ENCODE data around the gene SART3. TPM values are rescaled to one million over a fixed set of nuclear protein-coding genes. Genes with fewer than 3 reads are reported as not detected.
A peak's percentile ranks its signal among the peaks of the same experiment; 100 is the strongest.
"Not testable (repeated sequence)": the region's sequence is repeated elsewhere in the genome, so short reads cannot be mapped to it uniquely, and the experiment has no call there.

SART3 gene
- total RNA-seq, 2 donors from 2014 or later: 105 to 127 TPM

DNA sequence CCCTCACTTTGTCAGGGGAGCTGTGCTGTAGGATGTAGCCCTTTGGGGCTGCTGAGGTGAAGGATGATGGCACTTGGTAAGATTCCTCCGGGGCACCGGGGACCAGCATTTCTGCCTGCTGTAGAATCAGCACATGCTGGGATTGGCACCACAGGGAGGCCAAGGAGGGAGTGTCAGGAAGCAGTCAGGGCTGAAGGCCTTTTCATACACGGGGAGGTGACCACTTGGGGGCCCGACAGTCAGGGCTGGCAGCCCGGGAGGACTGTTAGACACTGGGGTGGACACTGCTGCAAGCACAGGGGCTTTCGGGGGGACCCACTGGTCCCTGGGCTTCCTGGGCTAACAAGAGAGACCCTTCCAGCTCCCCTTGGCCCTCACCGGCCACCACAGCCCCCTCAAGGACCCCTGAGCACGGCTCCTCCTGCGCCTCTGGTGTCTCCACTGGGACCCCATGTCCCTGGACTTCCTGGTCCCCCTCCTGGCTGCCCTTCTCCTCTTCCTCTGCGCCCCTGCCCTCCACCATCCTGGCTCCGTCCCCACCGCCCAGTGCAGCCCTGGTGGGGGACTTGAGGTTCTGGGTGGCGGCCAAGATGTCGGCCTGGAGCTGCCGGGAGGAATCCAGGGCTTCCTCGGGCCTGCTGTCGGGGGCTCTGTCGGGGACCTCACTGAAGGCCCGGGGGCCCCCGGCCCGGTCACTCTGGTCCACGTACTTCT lies 30.5 kb upstream of the SART3 start:
- Mint-ChIP-seq H3K9me3 (no peaks in the 10 kb centered on the region), H3K27me3 (no peaks in the 10 kb centered on the region), H3K36me3 (no peaks in the 10 kb centered on the region), H3K27ac (no peak overlapping the region), H3K4me3 (no peak overlapping the region), H3K4me1 (ENCODE audit: low read depth in 2 of 2) (no peaks in the 10 kb centered on the region)
- DNase-seq (ENCODE audit: low spot score): no peak
- ATAC-seq: no peak

DNA sequence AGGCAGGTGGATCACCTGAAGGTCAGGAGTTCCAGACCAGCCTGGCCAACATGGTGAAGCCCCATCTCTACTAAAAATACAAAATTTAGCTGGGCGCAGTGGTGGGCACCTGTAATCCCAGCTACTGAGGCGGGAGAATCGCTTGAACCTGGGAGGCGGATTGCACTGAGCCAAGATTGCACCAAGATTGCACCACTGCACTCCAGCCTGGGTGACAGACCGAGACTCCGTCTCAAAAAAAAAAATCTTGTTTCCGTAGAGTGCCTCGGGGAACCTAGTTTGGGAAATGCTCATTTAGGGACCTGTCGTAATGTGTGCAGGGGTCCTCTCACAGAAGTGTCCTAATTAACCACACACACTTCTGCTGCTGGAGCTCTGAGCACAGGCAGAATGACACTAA lies 29.5 kb upstream of the SART3 start:
- not testable (repeated sequence) for H3K4me1 Mint-ChIP-seq (ENCODE audit: low read depth in 2 of 2); ATAC-seq; H3K27ac Mint-ChIP-seq; H3K9me3 Mint-ChIP-seq; H3K36me3 Mint-ChIP-seq; DNase-seq (ENCODE audit: low spot score); H3K27me3 Mint-ChIP-seq; H3K4me3 Mint-ChIP-seq

DNA sequence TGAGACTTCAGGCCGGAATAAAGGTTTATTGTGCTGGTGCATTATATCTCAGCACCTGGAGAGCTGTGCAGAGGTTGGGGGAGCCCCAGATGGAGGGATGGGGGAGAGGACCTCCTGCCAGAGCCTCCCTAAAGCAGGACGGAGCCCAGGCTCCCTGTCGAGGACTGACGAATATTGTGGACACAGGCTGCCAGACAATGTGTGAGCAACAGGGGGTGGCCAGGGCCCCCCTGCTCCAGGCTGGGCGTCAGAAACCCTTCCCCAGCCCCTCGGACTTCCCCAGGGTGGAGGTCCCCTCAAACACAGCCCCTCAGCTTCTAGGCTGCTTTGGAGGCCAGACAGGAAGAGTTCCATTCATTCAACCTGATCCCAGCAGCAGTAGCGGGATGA lies 28.9 kb upstream of the SART3 start:
- DNase-seq (ENCODE audit: low spot score) (no peak), ATAC-seq (no peak)
- Mint-ChIP-seq H3K4me3 (no peak overlapping the region), H3K9me3 (no peaks in the 10 kb centered on the region), H3K36me3 (no peaks in the 10 kb centered on the region), H3K4me1 (ENCODE audit: low read depth in 2 of 2) (no peaks in the 10 kb centered on the region), H3K27me3 (peaks cover under 1 to 3% of the 10 kb centered on the region in 2 donors), H3K27ac (no peak overlapping the region)

DNA sequence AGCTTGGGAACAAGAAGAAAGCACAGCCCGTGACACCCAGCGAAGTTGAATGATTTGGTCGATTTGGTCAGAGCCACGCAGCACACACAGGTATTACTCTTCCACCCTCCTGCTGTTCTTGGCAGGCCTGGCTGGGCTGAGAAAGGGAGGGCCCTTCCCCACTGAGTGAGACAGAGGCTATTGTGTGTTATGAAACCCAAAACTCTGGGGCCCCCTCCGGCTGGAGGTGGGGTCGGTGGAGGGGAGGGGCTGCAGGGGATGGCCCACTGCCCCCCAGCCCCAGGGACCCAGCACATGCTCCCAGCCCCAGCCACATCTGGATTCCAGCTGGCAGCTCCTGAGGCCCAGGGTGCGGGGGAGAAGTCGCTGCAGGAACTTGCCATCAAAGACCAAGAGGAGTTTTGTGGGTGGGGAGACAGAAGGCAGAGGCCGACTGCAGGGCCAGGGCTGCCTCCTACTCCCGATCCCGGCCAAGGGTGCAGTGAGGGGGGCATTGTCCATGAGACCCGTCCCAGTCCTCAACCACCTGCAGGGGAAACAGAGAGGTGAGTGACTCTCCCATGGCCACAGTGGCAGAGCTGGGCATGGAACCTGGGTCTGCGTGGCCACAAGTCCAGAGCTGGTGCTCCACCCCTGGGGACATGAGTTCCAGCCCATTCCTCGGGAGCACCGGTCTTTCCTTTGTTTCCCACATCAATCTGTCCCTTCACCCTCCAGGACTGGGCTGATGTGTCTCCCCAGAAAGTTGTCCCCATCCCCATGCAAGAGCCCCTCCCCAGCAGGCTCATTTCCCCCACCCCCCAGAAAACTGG lies 28.3 kb upstream of the SART3 start:
- Mint-ChIP-seq H3K4me3 (no peak overlapping the region), H3K27ac (no peak overlapping the region), H3K36me3 (no peaks in the 10 kb centered on the region), H3K27me3 (peaks cover 4 to 7% of the 10 kb centered on the region in 2 donors), H3K4me1 (ENCODE audit: low read depth in 2 of 2) (no peaks in the 10 kb centered on the region), H3K9me3 (no peaks in the 10 kb centered on the region)
- ATAC-seq: no peak
- DNase-seq (ENCODE audit: low spot score): no peak

DNA sequence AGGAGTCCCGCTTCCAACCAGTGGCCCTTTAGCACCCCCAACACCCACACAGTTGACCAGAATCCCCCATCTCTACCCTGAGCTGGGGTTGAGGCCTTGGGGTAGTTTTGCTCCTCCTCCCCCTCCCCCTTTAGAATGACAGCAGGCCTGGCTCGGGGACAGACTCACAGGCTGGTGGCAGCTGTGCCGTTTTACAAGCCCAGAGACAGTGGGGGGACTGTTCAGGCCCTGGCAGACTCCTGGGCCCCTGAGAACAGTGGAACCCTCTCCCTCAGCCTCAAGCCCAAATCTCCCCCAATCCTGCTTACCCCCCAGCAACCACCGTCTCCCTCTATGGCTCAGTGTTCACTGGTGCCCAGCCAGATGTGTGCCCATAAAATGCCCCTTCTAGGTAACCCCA lies 26.9 kb upstream of the SART3 start:
- no peak overlapping the region for H3K4me3 Mint-ChIP-seq
- peak; percentile 16 for DNase-seq (ENCODE audit: low spot score)
- H3K9me3 Mint-ChIP-seq: no peaks in the 10 kb centered on the region
- H3K4me1 Mint-ChIP-seq (ENCODE audit: low read depth in 2 of 2): no peaks in the 10 kb centered on the region
- no peak overlapping the region for H3K27ac Mint-ChIP-seq
- H3K27me3 Mint-ChIP-seq: peaks cover 4 to 7% of the 10 kb centered on the region in 2 donors
- H3K36me3 Mint-ChIP-seq: no peaks in the 10 kb centered on the region
- ATAC-seq: no peak

DNA sequence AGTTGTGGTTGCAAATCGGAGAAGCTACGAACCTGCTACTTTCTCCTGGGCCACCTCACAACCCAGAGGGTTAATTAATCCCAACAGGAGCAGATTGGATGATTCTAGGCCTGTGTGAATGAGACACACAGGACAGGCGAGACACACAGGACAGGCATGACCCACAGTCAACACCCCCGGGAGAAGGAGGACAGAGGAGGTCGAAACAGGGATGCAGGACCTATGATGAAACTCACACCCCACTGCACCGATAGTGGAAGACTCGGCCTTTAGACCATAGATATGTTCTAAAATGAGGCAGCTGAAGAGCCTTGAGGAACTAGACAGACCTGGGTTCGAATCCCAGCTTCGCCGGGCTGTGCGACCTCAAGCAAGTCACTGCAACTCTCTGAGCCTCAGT lies 25.3 kb upstream of the SART3 start:
- Mint-ChIP-seq H3K27me3 (peaks cover 4 to 7% of the 10 kb centered on the region in 2 donors), H3K4me3 (no peak overlapping the region), H3K27ac (no peak overlapping the region), H3K4me1 (ENCODE audit: low read depth in 2 of 2) (no peaks in the 10 kb centered on the region), H3K36me3 (no peaks in the 10 kb centered on the region), H3K9me3 (no peaks in the 10 kb centered on the region)
- DNase-seq (ENCODE audit: low spot score) (peak; percentile 35), ATAC-seq (no peak)

DNA sequence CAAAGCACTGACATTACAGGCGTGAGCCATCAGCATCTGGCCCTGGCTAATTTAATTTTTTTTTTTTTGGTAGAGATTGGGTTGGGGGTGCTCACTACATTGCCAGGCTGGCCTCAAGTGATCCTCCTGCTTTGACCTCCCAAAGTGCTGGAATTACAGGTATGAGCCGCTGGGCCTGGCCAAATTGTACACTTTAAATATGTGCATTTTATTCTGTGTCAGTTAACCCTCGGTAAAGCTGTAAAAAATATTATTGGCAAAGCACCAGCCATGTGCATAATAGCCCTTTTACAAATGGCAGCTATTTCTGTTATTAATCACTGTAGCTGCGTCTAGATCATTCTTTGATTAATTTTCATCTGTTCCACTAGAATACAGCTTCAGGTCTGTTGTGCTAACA lies 24.9 kb upstream of the SART3 start:
- Mint-ChIP-seq H3K4me3 (no peak overlapping the region), H3K27me3 (peaks cover 4 to 7% of the 10 kb centered on the region in 2 donors), H3K36me3 (no peaks in the 10 kb centered on the region), H3K9me3 (no peaks in the 10 kb centered on the region), H3K27ac (no peak overlapping the region), H3K4me1 (ENCODE audit: low read depth in 2 of 2) (no peaks in the 10 kb centered on the region)
- DNase-seq (ENCODE audit: low spot score) (no peak), ATAC-seq (no peak)

DNA sequence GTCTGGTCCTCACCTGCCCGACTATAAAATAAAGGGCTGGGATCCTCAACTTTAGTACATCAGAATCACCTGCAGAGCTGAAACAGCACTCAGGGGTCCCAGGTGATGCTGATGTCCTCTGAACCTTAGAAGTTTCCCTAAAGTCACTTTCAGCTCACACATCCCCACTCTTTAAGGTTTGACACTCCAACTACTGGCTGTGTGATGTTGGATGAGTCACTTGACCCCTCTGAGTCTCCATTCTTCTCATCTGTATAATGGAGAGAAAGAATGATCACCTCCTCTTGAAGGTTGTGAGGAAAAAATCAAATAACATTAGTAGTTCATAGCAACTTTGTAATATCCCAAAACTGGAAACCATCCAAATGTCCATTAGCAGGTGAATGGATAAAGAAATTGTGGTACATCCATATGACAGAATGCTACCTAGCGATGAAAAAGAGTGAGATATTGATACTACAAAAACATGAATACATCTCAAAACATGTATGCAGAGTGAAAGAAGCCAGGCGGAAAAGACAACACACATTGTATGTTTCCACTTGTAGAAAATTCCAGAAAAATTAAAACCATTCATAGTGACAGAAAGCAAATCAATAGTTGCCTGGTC lies 23.6 kb upstream of the SART3 start:
- Mint-ChIP-seq H3K4me3 (no peak overlapping the region), H3K27ac (no peak overlapping the region), H3K9me3 (no peaks in the 10 kb centered on the region), H3K36me3 (no peaks in the 10 kb centered on the region), H3K27me3 (peaks cover 4 to 7% of the 10 kb centered on the region in 2 donors), H3K4me1 (ENCODE audit: low read depth in 2 of 2) (peaks cover under 1% of the 10 kb centered on the region in 2 donors)
- DNase-seq (ENCODE audit: low spot score): peak; percentile 22
- ATAC-seq: no peak

DNA sequence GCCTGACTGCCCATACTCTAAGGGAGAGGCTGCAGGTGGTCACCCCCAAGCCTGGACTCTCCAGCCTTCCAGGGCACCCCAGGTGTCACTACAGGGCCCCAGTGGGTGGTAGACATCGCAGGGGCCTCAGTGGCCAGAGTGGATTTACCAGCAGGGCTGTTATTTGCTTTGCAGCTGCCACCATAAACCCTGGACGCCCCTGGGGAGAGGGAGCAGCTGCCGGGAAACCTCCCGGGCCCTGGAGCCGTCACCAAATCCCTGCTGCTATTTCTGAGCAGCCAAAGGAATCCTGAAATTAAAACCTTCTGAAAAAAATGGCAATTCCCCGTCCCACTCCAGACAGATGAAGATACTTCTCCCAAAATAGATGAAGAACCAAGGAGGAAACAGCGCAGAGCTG lies 23.0 kb upstream of the SART3 start:
- peaks cover 6 to 7% of the 10 kb centered on the region in 2 donors for H3K4me1 Mint-ChIP-seq (ENCODE audit: low read depth in 2 of 2)
- H3K27me3 Mint-ChIP-seq: peaks cover 4 to 7% of the 10 kb centered on the region in 2 donors
- DNase-seq (ENCODE audit: low spot score) (peak; percentile 39), ATAC-seq (no peak)
- no peak overlapping the region for H3K27ac Mint-ChIP-seq
- H3K36me3 Mint-ChIP-seq: peaks cover 4% of the 10 kb centered on the region
- H3K9me3 Mint-ChIP-seq: peaks cover 2% of the 10 kb centered on the region
- H3K4me3 Mint-ChIP-seq: no peak overlapping the region

DNA sequence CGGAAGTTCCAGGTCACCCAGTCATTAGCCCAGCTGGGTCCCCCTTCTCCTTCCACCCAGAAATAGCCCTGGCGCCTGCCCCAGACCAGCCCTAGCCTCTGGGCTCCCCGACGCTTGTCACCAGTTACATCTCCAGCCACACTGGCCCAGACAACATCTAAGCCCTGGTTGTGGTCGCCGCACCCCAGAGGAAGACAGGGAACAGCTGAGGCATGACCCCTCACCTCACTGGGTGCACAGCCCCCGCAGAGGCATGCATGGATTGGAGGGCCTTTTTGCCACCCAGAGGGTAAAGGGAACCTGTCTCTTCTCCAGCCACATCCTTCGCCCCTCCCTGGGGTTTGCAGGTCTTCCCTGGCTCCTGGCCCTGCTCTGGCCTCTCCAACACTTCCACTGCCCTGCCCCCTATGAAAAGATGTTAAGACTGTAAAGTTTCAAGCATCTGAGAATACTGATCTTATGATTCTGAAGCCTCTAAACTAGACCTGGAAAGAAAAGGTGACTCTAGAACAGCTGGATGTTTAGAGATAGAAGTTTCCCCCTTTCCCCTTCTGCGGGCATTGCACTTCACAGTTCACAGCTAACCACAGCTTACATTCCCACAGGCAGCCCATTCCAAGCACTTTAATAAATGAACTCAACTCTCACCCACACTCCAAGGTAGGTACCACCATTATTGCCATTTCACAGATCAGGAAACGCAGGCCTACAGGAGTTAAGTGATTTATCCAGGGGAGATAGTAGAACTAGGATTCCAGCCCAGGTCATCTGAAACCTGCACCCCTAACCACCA lies 22.2 kb upstream of the SART3 start:
- peaks cover 12% of the 10 kb centered on the region for H3K36me3 Mint-ChIP-seq
- H3K27ac Mint-ChIP-seq: no peak overlapping the region
- peaks cover 4 to 7% of the 10 kb centered on the region in 2 donors for H3K27me3 Mint-ChIP-seq
- H3K9me3 Mint-ChIP-seq: peaks cover 10% of the 10 kb centered on the region
- DNase-seq (ENCODE audit: low spot score): peak; percentile 28
- ATAC-seq: no peak
- H3K4me1 Mint-ChIP-seq (ENCODE audit: low read depth in 2 of 2): peaks cover 14 to 15% of the 10 kb centered on the region in 2 donors
- H3K4me3 Mint-ChIP-seq: no peak overlapping the region

DNA sequence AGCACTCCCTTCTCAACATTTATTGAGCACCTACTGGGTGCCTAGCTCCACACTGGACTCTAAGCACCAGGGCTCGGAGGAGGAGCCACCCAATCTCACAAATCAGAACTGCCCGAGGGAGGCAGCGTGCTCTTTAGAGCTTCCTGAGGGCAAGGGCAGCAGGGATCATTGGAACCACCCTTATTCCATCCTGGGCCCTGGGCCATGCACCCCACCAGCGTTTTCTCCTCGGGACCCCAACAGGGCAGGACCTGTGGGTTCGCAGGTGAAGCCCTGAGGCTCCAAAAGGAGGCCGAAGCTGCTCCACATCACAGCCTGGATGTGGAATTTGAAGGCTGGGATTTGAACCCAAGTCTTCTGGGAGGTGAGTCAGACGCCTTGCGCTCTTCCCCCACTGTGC lies 21.5 kb upstream of the SART3 start:
- no peak overlapping the region for H3K27ac Mint-ChIP-seq
- ATAC-seq (no peak), DNase-seq (ENCODE audit: low spot score) (peak; percentile 12)
- H3K4me1 Mint-ChIP-seq (ENCODE audit: low read depth in 2 of 2): peaks cover 14 to 17% of the 10 kb centered on the region in 2 donors
- H3K9me3 Mint-ChIP-seq: peaks cover 11% of the 10 kb centered on the region
- H3K36me3 Mint-ChIP-seq: peaks cover 12% of the 10 kb centered on the region
- peaks cover 4 to 7% of the 10 kb centered on the region in 2 donors for H3K27me3 Mint-ChIP-seq
- H3K4me3 Mint-ChIP-seq: no peak overlapping the region

DNA sequence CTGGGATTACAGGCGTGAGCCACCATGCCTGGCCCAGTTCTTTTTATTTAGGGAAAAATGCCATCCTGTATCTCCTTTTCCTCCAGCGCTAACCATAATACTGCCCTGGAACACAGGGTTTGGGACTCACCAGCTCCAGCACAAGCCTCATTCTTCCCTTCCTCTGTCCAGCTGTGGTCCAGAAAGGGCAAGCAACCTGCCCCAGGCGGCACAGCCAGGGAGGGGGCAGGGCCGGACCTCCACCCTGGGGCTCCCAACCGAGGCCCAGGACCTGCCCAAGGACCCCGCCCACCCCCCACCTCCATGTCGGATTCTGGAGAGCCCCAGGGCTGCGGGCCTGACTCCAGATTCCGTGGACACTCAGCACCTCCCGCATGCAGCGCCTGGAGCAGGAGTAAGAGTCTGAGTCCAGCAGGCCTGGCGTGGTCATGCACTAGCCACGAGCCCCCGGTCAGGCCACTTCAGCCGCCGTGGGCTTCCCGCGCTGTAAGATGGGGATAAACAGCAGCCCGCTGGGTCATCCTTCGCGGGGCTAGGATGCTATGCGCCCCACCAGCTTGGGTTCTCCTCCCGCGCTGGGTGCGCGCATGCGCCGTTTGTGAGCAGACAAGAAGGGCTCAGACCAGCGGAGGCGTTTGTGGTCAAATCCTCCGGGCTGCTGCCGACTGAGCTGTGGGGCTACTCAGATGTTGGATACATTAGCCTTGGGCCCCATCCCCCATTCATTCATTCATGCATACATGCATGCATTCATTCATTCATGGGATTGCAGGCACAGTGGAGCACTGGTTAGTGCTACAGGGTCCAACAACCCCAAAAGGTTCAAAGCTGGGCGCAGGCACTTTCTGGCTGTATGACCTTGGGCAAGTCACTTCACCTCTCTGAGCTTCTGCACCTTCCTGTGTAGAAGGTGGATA lies 20.6 kb upstream of the SART3 start:
- no peak for ATAC-seq
- peaks cover 17% of the 10 kb centered on the region in 2 donors for H3K4me1 Mint-ChIP-seq (ENCODE audit: low read depth in 2 of 2)
- peaks cover 12% of the 10 kb centered on the region for H3K36me3 Mint-ChIP-seq
- peaks cover 7% of the 10 kb centered on the region in 2 donors for H3K27me3 Mint-ChIP-seq
- no peak for DNase-seq (ENCODE audit: low spot score)
- H3K9me3 Mint-ChIP-seq: peaks cover 11% of the 10 kb centered on the region
- no peak overlapping the region for H3K4me3 Mint-ChIP-seq
- no peak overlapping the region for H3K27ac Mint-ChIP-seq

DNA sequence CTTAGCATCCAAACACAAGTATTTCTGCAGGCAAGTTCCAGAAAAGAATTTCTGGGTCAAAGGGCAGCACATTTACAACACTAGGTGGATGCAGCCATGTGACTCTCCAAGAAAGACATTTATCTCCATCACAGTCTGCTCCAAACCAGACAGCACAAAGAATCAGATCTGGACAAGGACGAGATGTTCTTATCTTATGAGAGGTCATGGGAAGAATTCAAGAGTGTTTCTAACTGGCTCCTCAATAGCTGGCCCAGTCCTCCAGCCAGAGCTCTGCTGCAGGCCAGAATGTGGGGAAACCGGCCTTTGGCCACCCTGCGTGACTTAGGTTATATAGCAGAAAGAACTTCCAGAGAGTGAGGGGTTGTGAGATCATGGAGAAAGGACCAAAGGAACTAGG lies 19.6 kb upstream of the SART3 start:
- Mint-ChIP-seq H3K27ac (peak overlapping the region in 1 of 2 donors; percentile 69), H3K4me3 (no peak overlapping the region), H3K36me3 (peaks cover 12% of the 10 kb centered on the region), H3K27me3 (peaks cover 7 to 9% of the 10 kb centered on the region in 2 donors), H3K4me1 (ENCODE audit: low read depth in 2 of 2) (peaks cover 17% of the 10 kb centered on the region in 2 donors), H3K9me3 (peaks cover 11% of the 10 kb centered on the region)
- ATAC-seq (no peak), DNase-seq (ENCODE audit: low spot score) (no peak)
